Neural progenitor cell (in vitro differentiated cells): ENCODE results near the gene RELN. TPM values are rescaled to one million over a fixed set of nuclear protein-coding genes. Genes with fewer than 3 reads are reported as not detected.
"Not testable (repeated sequence)": the region's sequence is repeated elsewhere in the genome, so short reads cannot be mapped to it uniquely, and the experiment has no call there.

Experiments used
- DNase-seq: peaks from one replicate; pipeline ENCODE4 v3.0.0-alpha.2; 2016; ENCODE audit warnings: low spot score
- H2AFZ ChIP-seq: fragments of 200-600 bp; sonication (generic); replicated peaks from 2 replicates; pipeline ENCODE4 v1.6.1; 2016; ENCODE audit warnings: antibody characterized with exemption
- H3F3A ChIP-seq: fragments of 200-600 bp; sonication (generic); 2 replicates; pipeline ENCODE4 v1.6.1; 2016; ENCODE audit warnings: antibody characterized with exemption, low read depth
- H3K27ac ChIP-seq: fragments of 200-600 bp; sonication (generic); 2 replicates; pipeline ENCODE4 v1.5.1; 2016; ENCODE audit warnings: mild to moderate bottlenecking
- H3K27me3 ChIP-seq: fragments of 200-600 bp; sonication (generic); 2 replicates; pipeline ENCODE4 v1.6.1; 2016; ENCODE audit warnings: mild to moderate bottlenecking, moderate library complexity
- H3K36me3 ChIP-seq: fragments of 200-600 bp; sonication (generic); 2 replicates; pipeline ENCODE4 v1.5.1; 2016
- H3K4me1 ChIP-seq: fragments of 200-600 bp; sonication (generic); 2 replicates; pipeline ENCODE4 v1.6.1; 2016; ENCODE audit warnings: mixed run types
- H3K4me2 ChIP-seq: fragments of 200-600 bp; sonication (generic); 2 replicates; pipeline ENCODE4 v1.6.1; 2016
- H3K4me3 ChIP-seq: fragments of 200-600 bp; sonication (generic); 2 replicates; pipeline ENCODE4 v1.5.1; 2016
- H3K79me2 ChIP-seq: fragments of 200-600 bp; sonication (generic); 2 replicates; pipeline ENCODE4 v1.6.1; 2016; ENCODE audit warnings: low read depth
- H3K9ac ChIP-seq: fragments of 200-600 bp; sonication (generic); 2 replicates; pipeline ENCODE4 v1.6.1; 2016
- H3K9me3 ChIP-seq: fragments of 200-600 bp; sonication (generic); 2 replicates; pipeline ENCODE4 v1.5.1; 2016; ENCODE audit warnings: low read depth
- H4K20me1 ChIP-seq: fragments of 200-600 bp; sonication (generic); 2 replicates; pipeline ENCODE4 v1.6.1; 2016; ENCODE audit warnings: low read depth
- H3K27ac Mint-ChIP-seq: 3 replicates; pipeline ENCODE4 v1.8.0; 2021; ENCODE audit warnings: mixed read lengths
- H3K27me3 Mint-ChIP-seq: 2 replicates; pipeline ENCODE4 v1.8.0; 2022; ENCODE audit warnings: low read depth, mild to moderate bottlenecking, inconsistent platforms, moderate library complexity, mixed read lengths; ENCODE audit not compliant: insufficient read depth
- H3K36me3 Mint-ChIP-seq: 3 replicates; pipeline ENCODE4 v1.8.0; 2021; ENCODE audit warnings: mixed read lengths
- H3K4me1 Mint-ChIP-seq: 3 replicates; pipeline ENCODE4 v1.8.0; 2021; ENCODE audit warnings: mixed read lengths
- H3K4me3 Mint-ChIP-seq: 3 replicates; pipeline ENCODE4 v1.8.0; 2021; ENCODE audit warnings: mild to moderate bottlenecking, moderate library complexity, mixed read lengths
- H3K9me3 Mint-ChIP-seq: 3 replicates; pipeline ENCODE4 v1.8.0; 2020; ENCODE audit warnings: mixed read lengths
- CTCF ChIP-seq: fragments of 200-600 bp; sonication (generic); IDR thresholded peaks from 2 replicates; pipeline ENCODE4 v1.5.1; 2017; ENCODE audit warnings: antibody characterized with exemption, mild to moderate bottlenecking
- EZH2 ChIP-seq: fragments of 200-600 bp; sonication (generic); IDR thresholded peaks from 2 replicates; pipeline ENCODE4 v1.6.1; 2017; ENCODE audit warnings: antibody characterized with exemption, mild to moderate bottlenecking, moderate library complexity
- EZH2phosphoT487 ChIP-seq: fragments of 200-600 bp; sonication (generic); IDR thresholded peaks from 2 replicates; pipeline ENCODE4 v1.6.1; 2017; ENCODE audit warnings: antibody characterized with exemption
- total RNA-seq: library from RNA; depleted of rRNA; stranded (reverse); fragments of >200 nt; gene quantifications from 2 replicates; pipeline ENCODE4 v1.2.3, GENCODE V29; 2015; ENCODE audit warnings: low replicate concordance

RELN gene
- total RNA-seq, 1 donor from 2014 or later: 0.02 TPM

GRCh38 chr7:103905997-103906396, 83.5 kb downstream of the RELN start:
- no peak for DNase-seq
- TF ChIP-seq CTCF: no peak
- TF ChIP-seq EZH2: no peak
- TF ChIP-seq EZH2phosphoT487: no peak
- no peak overlapping the region for H3K9ac ChIP-seq
- no peaks in the 10 kb centered on the region for H3K27me3 ChIP-seq
- no peaks in the 10 kb centered on the region for H3F3A ChIP-seq
- no peaks in the 10 kb centered on the region for H3K79me2 ChIP-seq
- no peaks in the 10 kb centered on the region for H3K36me3 ChIP-seq
- no peaks in the 10 kb centered on the region for H3K9me3 ChIP-seq
- no peaks in the 10 kb centered on the region for H3K36me3 Mint-ChIP-seq
- H3K4me1 Mint-ChIP-seq: no peaks in the 10 kb centered on the region
- H3K4me3 Mint-ChIP-seq: no peak overlapping the region
- no peak overlapping the region for H3K27ac Mint-ChIP-seq
- no peaks in the 10 kb centered on the region for H4K20me1 ChIP-seq
- H3K4me2 ChIP-seq: no peak overlapping the region
- no peaks in the 10 kb centered on the region for H3K27me3 Mint-ChIP-seq
- peaks cover 2% of the 10 kb centered on the region for H3K9me3 Mint-ChIP-seq
- no peaks in the 10 kb centered on the region for H3K4me1 ChIP-seq
- no peak overlapping the region for H3K4me3 ChIP-seq
- no peak overlapping the region for H3K27ac ChIP-seq
- no peak overlapping the region for H2AFZ ChIP-seq

- TF ChIP-seq CTCF (no peak), EZH2 (no peak), EZH2phosphoT487 (no peak)
- Mint-ChIP-seq H3K4me3 (no peak overlapping the region), H3K9me3 (no peaks in the 10 kb centered on the region), H3K4me1 (no peaks in the 10 kb centered on the region), H3K27me3 (no peaks in the 10 kb centered on the region), H3K27ac (no peak overlapping the region), H3K36me3 (no peaks in the 10 kb centered on the region)
- Histone ChIP-seq H3K9ac (no peak overlapping the region), H3K27ac (no peak overlapping the region), H3F3A (no peaks in the 10 kb centered on the region), H3K79me2 (no peaks in the 10 kb centered on the region), H3K4me3 (no peak overlapping the region), H2AFZ (no peak overlapping the region), H3K36me3 (no peaks in the 10 kb centered on the region), H3K4me1 (no peaks in the 10 kb centered on the region), H3K9me3 (peaks cover 4% of the 10 kb centered on the region), H3K27me3 (no peaks in the 10 kb centered on the region), H4K20me1 (no peaks in the 10 kb centered on the region), H3K4me2 (no peak overlapping the region)
- no peak for DNase-seq
Observed at GRCh38 chr7:103902917-103903316, 86.5 kb downstream of the RELN start.

- H3K36me3 ChIP-seq, H3K27me3 Mint-ChIP-seq, H3K4me2 ChIP-seq, H2AFZ ChIP-seq, H3K4me3 Mint-ChIP-seq, DNase-seq, H3K27ac ChIP-seq, H3K27me3 ChIP-seq, H3K79me2 ChIP-seq, H3K4me1 Mint-ChIP-seq, H3K27ac Mint-ChIP-seq, H3K9ac ChIP-seq, H3F3A ChIP-seq, H3K4me1 ChIP-seq, H3K9me3 ChIP-seq, H4K20me1 ChIP-seq, H3K36me3 Mint-ChIP-seq, H3K9me3 Mint-ChIP-seq, H3K4me3 ChIP-seq: not testable (repeated sequence)
Observed at GRCh38 chr7:103896826-103897225, 92.6 kb downstream of the RELN start.

GRCh38 chr7:103894656-103895596, 94.5 kb downstream of the RELN start:
- no peaks in the 10 kb centered on the region for H3K79me2 ChIP-seq
- TF ChIP-seq CTCF (no peak), EZH2 (no peak), EZH2phosphoT487 (no peak)
- no peaks in the 10 kb centered on the region for H3K27me3 ChIP-seq
- H3K4me1 Mint-ChIP-seq: no peaks in the 10 kb centered on the region
- H3K27me3 Mint-ChIP-seq: peaks cover 2% of the 10 kb centered on the region
- H3K27ac Mint-ChIP-seq: no peak overlapping the region
- H4K20me1 ChIP-seq: no peaks in the 10 kb centered on the region
- H3F3A ChIP-seq: no peaks in the 10 kb centered on the region
- no peak overlapping the region for H3K27ac ChIP-seq
- peaks cover 4% of the 10 kb centered on the region for H3K9me3 ChIP-seq
- no peak overlapping the region for H2AFZ ChIP-seq
- H3K36me3 Mint-ChIP-seq: no peaks in the 10 kb centered on the region
- DNase-seq: no peak
- no peaks in the 10 kb centered on the region for H3K36me3 ChIP-seq
- H3K9me3 Mint-ChIP-seq: no peaks in the 10 kb centered on the region
- no peak overlapping the region for H3K4me3 Mint-ChIP-seq
- H3K9ac ChIP-seq: no peak overlapping the region
- no peak overlapping the region for H3K4me2 ChIP-seq
- H3K4me1 ChIP-seq: no peaks in the 10 kb centered on the region
- no peak overlapping the region for H3K4me3 ChIP-seq
